Measurements from ENCODE around the gene BTBD9. TPM values are rescaled to one million over a fixed set of nuclear protein-coding genes. Genes with fewer than 3 reads are reported as not detected.

Gene BTBD9
- total RNA-seq, 1 experiment from 2014 or later = 8.9 TPM

GRCh38 chr6:38208028-38208427 lies 431.7 kb downstream of the BTBD9 start:
- no peaks in the 10 kb centered on the region for H3K36me3 Mint-ChIP-seq (ENCODE audit: insufficient read depth in 1 of 3, low read depth in 3 of 3)

More at GRCh38 chr6:38208028-38208427, 431.7 kb downstream of the BTBD9 start:
- no peak overlapping the region for H2AFZ ChIP-seq (ENCODE audit: low read length)
- H4K91ac ChIP-seq (ENCODE audit: insufficient read length, low read depth, low read length) = no peak overlapping the region
- H3K79me2 ChIP-seq (ENCODE audit: insufficient read depth, low read length) = no peaks in the 10 kb centered on the region
- H3K27ac Mint-ChIP-seq = no peak overlapping the region
- H3K23ac ChIP-seq (ENCODE audit: insufficient read length, low read depth, low read length) = no peak overlapping the region
- H3K4me1 ChIP-seq (ENCODE audit: insufficient read depth, low read length) = 0 out of 2 replicates have a peak, but pooled peaks cover 6% of the 10 kb centered on the region
- H4K8ac ChIP-seq (replicated peaks; ENCODE audit: insufficient read length, low read depth, low read length) = no peak overlapping the region
- H3T11ph ChIP-seq (ENCODE audit: low read length) = no peak overlapping the region
- H3K79me1 ChIP-seq (ENCODE audit: insufficient read depth, low read depth, low read length, poor library complexity, severe bottlenecking) = no peaks in the 10 kb centered on the region
- no peak overlapping the region for H3K4ac ChIP-seq (ENCODE audit: low read depth, low read length)
- H3K23me2 ChIP-seq (ENCODE audit: insufficient read length, low read depth, low read length, poor library complexity, severe bottlenecking) = no peaks in the 10 kb centered on the region
- no peak overlapping the region for H3K18ac ChIP-seq (ENCODE audit: insufficient read length, low read depth, low read length)
- no peak for DNase-seq
- H2AK5ac ChIP-seq (ENCODE audit: insufficient read length, low read length) = no peak overlapping the region
- no peak overlapping the region for H2BK5ac ChIP-seq (ENCODE audit: insufficient read length, low read length)
- H3K27me3 Mint-ChIP-seq (ENCODE audit: low read depth) = no peaks in the 10 kb centered on the region
- no peak overlapping the region for H3K14ac ChIP-seq (ENCODE audit: insufficient read depth, low read length)
- no peak overlapping the region for H4K5ac ChIP-seq (ENCODE audit: insufficient read length, low read depth, low read length)
- H3K9ac ChIP-seq (ENCODE audit: extremely low read depth, insufficient read length, low read length) = no peak overlapping the region
- H3K4me1 Mint-ChIP-seq = peaks cover 21 to 23% of the 10 kb centered on the region in 2 experiments
- no peak overlapping the region for H2BK20ac ChIP-seq (ENCODE audit: low read depth, low read length, poor library complexity, severe bottlenecking)
- no peaks in the 10 kb centered on the region for H4K20me1 ChIP-seq (ENCODE audit: control insufficient read depth, insufficient read depth, insufficient read length)
- no peaks in the 10 kb centered on the region for H3K9me3 Mint-ChIP-seq
- H3K9me3 ChIP-seq (ENCODE audit: control insufficient read depth, low read depth, low read length) = no peaks in the 10 kb centered on the region
- no peak overlapping the region for H3K4me3 Mint-ChIP-seq
- no peak overlapping the region for H2BK12ac ChIP-seq (ENCODE audit: insufficient read length, low read depth, low read length)
- H2BK120ac ChIP-seq (ENCODE audit: low read depth, low read length, poor library complexity, severe bottlenecking) = no peak overlapping the region
- no peak for TF ChIP-seq CTCF (conservative IDR thresholded peaks at IDR 0.05)
- no CpG with 5 or more reads among the region's 8 CpGs for WGBS (ENCODE audit: extremely low coverage, insufficient read length, low lambda C conversion rate)
- no peak overlapping the region for H3K27ac ChIP-seq (ENCODE audit: insufficient read length, low read depth, low read length)
- H3K56ac ChIP-seq (ENCODE audit: insufficient read length, low read depth, low read length) = no peak overlapping the region
- H3K27me3 ChIP-seq (ENCODE audit: insufficient read depth, low read length) = no peaks in the 10 kb centered on the region
- no peak overlapping the region for H3K4me2 ChIP-seq (ENCODE audit: insufficient read depth, insufficient read length, low read length)
- H2BK15ac ChIP-seq (ENCODE audit: low read depth, low read length) = no peak overlapping the region

All from H9 (cell line).